ENCODE results near the gene CARD11. TPM values are rescaled to one million over a fixed set of nuclear protein-coding genes. Genes with fewer than 3 reads are reported as not detected.

CARD11 gene
- polyA plus RNA-seq, 1 of the 3 experiments (the other 2 are of a cell fraction): not detected

DNA sequence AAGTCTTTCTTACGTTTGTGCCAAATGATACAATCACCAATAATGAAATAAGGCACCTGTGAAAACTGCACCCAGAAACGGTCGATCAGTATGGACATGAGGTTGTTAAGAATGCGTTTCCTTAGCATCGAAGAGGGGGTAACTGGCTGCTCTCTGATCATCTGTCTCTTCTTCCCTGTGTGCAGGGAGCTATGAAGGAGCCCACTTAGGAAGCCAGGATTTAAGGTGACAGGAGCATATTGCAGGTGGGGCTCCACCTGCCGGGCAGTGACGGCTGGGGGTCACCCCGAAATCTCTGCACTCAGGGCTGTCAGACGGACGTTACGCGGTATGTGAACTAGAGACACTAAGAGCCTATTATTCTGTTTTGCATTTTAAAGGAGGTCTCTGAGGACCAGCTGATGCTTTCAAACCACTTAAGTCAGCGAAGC is 64.5 kb downstream of the CARD11 start (continued):
- TF ChIP-seq, protein P1, sequence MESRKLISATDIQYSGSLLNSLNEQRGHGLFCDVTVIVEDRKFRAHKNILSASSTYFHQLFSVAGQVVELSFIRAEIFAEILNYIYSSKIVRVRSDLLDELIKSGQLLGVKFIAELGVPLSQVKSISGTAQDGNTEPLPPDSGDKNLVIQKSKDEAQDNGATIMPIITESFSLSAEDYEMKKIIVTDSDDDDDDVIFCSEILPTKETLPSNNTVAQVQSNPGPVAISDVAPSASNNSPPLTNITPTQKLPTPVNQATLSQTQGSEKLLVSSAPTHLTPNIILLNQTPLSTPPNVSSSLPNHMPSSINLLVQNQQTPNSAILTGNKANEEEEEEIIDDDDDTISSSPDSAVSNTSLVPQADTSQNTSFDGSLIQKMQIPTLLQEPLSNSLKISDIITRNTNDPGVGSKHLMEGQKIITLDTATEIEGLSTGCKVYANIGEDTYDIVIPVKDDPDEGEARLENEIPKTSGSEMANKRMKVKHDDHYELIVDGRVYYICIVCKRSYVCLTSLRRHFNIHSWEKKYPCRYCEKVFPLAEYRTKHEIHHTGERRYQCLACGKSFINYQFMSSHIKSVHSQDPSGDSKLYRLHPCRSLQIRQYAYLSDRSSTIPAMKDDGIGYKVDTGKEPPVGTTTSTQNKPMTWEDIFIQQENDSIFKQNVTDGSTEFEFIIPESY (IDR thresholded peaks at IDR 0.05; ENCODE audit: borderline replicate concordance, low read depth): no peak

DNA sequence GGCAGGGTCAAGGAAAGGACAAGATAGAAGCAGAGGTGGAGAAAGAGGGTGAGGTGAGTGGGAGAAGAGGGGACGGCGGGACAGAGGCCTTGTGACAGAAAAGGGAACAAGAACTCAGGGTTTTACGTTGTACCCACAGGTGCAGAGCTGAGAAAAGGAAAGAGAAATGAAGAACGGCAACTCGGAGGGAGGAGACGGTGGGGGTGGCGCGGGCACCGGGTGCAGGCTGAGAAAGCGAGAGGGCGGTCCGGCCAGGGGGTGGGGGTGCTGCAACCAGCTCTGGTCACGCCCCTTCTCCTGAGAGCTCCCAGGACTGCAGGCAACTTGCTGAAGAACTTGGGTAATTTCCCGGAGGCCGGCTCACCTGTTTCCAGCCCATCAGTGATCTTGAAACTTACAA is 65.3 kb downstream of the CARD11 start:
- Histone ChIP-seq H3K4me2 (no peak overlapping the region), H3K79me2 (ENCODE audit: insufficient read depth) (no peaks in the 10 kb centered on the region), H3K27ac (ENCODE audit: low read depth in 2 of 2, low read length in 1 of 2) (no peak overlapping the region), H3K9me2 (no peaks in the 10 kb centered on the region), H3K9me3 (no peaks in the 10 kb centered on the region; the same call in 1 of the 2 replicates), H3K27me3 (ENCODE audit: insufficient read depth) (no peaks in the 10 kb centered on the region), H3F3A (replicated peaks; ENCODE audit: insufficient read depth) (no peaks in the 10 kb centered on the region), H3K9ac (no peak overlapping the region), H4K20me1 (ENCODE audit: insufficient read depth) (no peaks in the 10 kb centered on the region), H3K36me3 (replicated peaks in 1 of 2; ENCODE audit: control insufficient read depth in 1 of 2, insufficient read depth in 2 of 2, low read length in 1 of 2) (no peaks in the 10 kb centered on the region), H3K4me3 (ENCODE audit: low read depth in 2 of 2, low read length in 1 of 2) (no peak overlapping the region), H3K4me1 (ENCODE audit: control insufficient read depth in 1 of 2, insufficient read depth in 2 of 2, low read depth in 1 of 2, low read length in 1 of 2) (no peaks in the 10 kb centered on the region; a peak in 1 of 4 replicates), H2AFZ (ENCODE audit: low read depth) (no peak overlapping the region)
- CTCF ChIA-PET: interaction anchor here (0.7 to 0.8 kb wide), 3 partner anchors 19 to 1038 kb away, joined by 3 read pairs; no protein-coding TSS in a partner anchor
- no peak for DNase-seq
- 70% methylated on average over 15 of the region's 15 CpGs for WGBS (ENCODE audit: low lambda C conversion rate)
- no peak for TF ChIP-seq NFIC (IDR thresholded peaks at IDR 0.05; ENCODE audit: borderline replicate concordance)
- no peak for TF ChIP-seq FOXM1 (IDR thresholded peaks at IDR 0.05; ENCODE audit: low read depth)
- TF ChIP-seq MXI1 (IDR thresholded peaks at IDR 0.05; ENCODE audit: low read depth, low read length): no peak
- TF ChIP-seq, protein P1 (IDR thresholded peaks at IDR 0.05; ENCODE audit: borderline replicate concordance, low read depth): no peak
- TF ChIP-seq MEF2A (IDR thresholded peaks at IDR 0.05; ENCODE audit: borderline replicate concordance, low read depth): no peak
- no peak for TF ChIP-seq RAD21 (IDR thresholded peaks at IDR 0.05; ENCODE audit: low read length)
- TF ChIP-seq RFX5 (IDR thresholded peaks at IDR 0.05; ENCODE audit: low read length): no peak
- no peak for TF ChIP-seq ELF1 (IDR thresholded peaks at IDR 0.05)
- POLR2A ChIA-PET: no interaction called here

DNA sequence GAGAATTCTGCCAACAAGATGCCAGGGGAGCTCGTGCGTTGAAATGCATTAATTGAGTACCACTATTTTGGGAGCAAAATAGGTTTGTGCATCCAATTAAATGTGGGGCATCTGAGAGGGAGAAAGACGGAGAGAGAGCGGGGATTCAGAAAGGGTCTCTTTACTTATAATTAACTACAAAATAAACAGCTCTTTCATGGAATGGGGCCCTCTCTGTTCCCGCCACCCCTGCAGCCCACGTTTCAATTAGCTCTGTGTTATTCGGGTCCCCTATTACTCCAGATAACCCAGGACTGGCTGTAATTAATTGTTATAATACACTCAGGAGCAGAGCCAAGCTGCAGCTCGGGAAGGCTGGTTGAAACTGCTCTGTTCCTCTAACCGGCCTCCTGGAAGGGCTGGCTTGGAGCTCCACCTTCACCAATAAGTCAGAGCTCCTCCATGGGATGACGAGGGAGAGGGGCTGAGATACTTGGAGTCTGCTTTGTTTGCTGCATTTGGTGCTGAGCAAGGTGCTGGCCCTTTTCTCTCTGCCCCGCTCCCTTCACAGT is 67.8 kb downstream of the CARD11 start:
- no peaks in the 10 kb centered on the region for H3F3A ChIP-seq (replicated peaks; ENCODE audit: insufficient read depth)
- H3K27ac ChIP-seq (ENCODE audit: low read depth in 2 of 2, low read length in 1 of 2): no peak overlapping the region
- H3K79me2 ChIP-seq (ENCODE audit: insufficient read depth): no peaks in the 10 kb centered on the region
- 51% methylated on average over 10 of the region's 11 CpGs for WGBS (ENCODE audit: low lambda C conversion rate)
- H3K9ac ChIP-seq: no peak overlapping the region
- H3K4me1 ChIP-seq (ENCODE audit: control insufficient read depth in 1 of 2, insufficient read depth in 2 of 2, low read depth in 1 of 2, low read length in 1 of 2): no peaks in the 10 kb centered on the region; a peak in 1 of 4 replicates
- no peaks in the 10 kb centered on the region for H3K36me3 ChIP-seq (replicated peaks in 1 of 2; ENCODE audit: control insufficient read depth in 1 of 2, insufficient read depth in 2 of 2, low read length in 1 of 2)
- no peak overlapping the region for H2AFZ ChIP-seq (ENCODE audit: low read depth)
- no peaks in the 10 kb centered on the region for H3K27me3 ChIP-seq (ENCODE audit: insufficient read depth)
- CTCF ChIA-PET: interaction anchor here (0.9 to 1.4 kb wide), 3 partner anchors 9 to 111 kb away, joined by 3 read pairs; no protein-coding TSS in a partner anchor
- no peaks in the 10 kb centered on the region for H4K20me1 ChIP-seq (ENCODE audit: insufficient read depth)
- H3K4me2 ChIP-seq: no peak overlapping the region
- POLR2A ChIA-PET: interaction anchor here (1.3 kb wide), 1 partner anchor 47 kb away, joined by 4 read pairs; no protein-coding TSS in a partner anchor
- H3K9me2 ChIP-seq: no peaks in the 10 kb centered on the region
- H3K4me3 ChIP-seq (ENCODE audit: low read depth in 2 of 2, low read length in 1 of 2): no peak overlapping the region
- TF ChIP-seq RCOR1 (IDR thresholded peaks at IDR 0.05; ENCODE audit: low read length): no peak
- no peak for TF ChIP-seq TAF1 (IDR thresholded peaks at IDR 0.05; ENCODE audit: borderline replicate concordance, low read depth, low read length)
- no peak for TF ChIP-seq FOXM1 (IDR thresholded peaks at IDR 0.05; ENCODE audit: low read depth)
- TF ChIP-seq NFIC (IDR thresholded peaks at IDR 0.05; ENCODE audit: borderline replicate concordance): no peak
- TF ChIP-seq SIN3A (IDR thresholded peaks at IDR 0.05; ENCODE audit: borderline replicate concordance, low read depth, low read length): no peak
- no peak for TF ChIP-seq ELF1 (IDR thresholded peaks at IDR 0.05)
- no peak for TF ChIP-seq GATA2 (CRISPR knock-in tag; IDR thresholded peaks at IDR 0.05)
- TF ChIP-seq, protein P2, sequence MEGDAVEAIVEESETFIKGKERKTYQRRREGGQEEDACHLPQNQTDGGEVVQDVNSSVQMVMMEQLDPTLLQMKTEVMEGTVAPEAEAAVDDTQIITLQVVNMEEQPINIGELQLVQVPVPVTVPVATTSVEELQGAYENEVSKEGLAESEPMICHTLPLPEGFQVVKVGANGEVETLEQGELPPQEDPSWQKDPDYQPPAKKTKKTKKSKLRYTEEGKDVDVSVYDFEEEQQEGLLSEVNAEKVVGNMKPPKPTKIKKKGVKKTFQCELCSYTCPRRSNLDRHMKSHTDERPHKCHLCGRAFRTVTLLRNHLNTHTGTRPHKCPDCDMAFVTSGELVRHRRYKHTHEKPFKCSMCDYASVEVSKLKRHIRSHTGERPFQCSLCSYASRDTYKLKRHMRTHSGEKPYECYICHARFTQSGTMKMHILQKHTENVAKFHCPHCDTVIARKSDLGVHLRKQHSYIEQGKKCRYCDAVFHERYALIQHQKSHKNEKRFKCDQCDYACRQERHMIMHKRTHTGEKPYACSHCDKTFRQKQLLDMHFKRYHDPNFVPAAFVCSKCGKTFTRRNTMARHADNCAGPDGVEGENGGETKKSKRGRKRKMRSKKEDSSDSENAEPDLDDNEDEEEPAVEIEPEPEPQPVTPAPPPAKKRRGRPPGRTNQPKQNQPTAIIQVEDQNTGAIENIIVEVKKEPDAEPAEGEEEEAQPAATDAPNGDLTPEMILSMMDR (IDR thresholded peaks at IDR 0.05): no peak
- no peak for TF ChIP-seq FOXJ3 (CRISPR knock-in tag; IDR thresholded peaks at IDR 0.05)
- no peak for TF ChIP-seq RFX5 (IDR thresholded peaks at IDR 0.05; ENCODE audit: low read length)
- no peak for TF ChIP-seq TCF12 (IDR thresholded peaks at IDR 0.05)
- no peak for DNase-seq
- H3K9me3 ChIP-seq: no peaks in the 10 kb centered on the region

All from SK-N-SH (cell line).